GM21737 (cell line): Measurements from ENCODE around the gene EVA1B.

Experiments used
- ATAC-seq: cut with Tn5 transposase; IDR thresholded peaks from one replicate; pipeline ENCODE4 v1.9.1; 2021; ENCODE audit warnings: mild to moderate bottlenecking, moderate library complexity; ENCODE audit not compliant: unreplicated experiment

The EVA1B gene, protein sequence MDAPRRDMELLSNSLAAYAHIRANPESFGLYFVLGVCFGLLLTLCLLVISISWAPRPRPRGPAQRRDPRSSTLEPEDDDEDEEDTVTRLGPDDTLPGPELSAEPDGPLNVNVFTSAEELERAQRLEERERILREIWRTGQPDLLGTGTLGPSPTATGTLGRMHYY

DNA sequence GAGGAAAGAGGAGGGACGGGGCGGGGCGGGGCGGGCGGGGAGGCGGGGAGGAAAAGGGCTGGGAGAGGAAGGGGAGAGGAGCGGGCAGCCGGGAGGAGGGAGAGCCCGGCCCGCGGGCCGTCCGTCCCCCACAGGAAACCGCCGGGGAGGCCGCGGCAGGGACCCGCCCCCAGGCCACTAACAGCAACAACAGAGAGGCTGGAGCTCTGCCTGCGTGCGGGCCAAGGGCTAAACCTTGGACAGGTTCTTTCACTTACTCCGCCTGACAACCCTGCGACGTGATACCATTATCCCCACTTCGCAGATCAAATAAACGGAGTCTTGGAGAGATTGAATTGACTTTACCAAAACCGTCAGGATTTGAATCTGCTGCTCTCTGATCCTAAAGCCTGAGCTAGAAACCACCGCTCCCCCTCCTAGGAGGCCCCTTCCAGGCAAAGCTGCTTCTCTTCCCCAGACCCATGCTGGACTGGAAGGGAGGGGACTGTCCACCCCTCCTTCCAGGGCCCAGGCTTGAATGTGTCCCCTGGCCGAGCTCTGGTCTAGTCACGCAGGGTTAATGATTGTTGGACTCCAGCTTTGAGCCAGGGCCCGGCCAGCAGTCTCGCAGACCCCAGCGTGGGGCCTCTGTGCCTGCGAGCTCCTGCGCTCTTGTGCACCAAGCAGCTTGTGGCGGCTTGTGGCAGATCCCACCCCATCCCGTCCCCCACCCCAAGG, at the start of gene EVA1B:
TSS of gene EVA1B (minus strand) at position 10 of the 717 bp plus-strand sequence. CDS start 608 bp downstream, outside the sequence.
- ATAC-seq = no peak

DNA sequence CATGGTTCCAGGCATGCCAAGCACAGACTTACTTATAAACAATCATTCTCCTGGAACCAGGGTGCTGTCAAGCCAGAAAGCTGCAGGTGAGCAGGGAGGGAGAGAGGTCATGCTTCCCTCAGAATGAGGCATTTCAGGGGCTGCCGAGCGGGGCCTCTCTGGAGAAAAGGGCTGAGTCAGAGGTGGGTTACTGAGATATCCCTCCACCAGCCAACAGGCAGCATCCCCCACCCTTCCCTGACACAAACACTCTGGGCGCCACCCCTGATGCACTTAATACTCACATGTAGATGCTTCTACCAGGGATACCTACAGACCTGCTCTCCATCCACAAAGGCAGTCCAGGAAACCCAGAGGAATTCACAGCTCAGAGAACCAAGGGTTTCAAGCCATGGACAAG, 49.2 kb upstream of the EVA1B start:
- ATAC-seq = no peak

DNA sequence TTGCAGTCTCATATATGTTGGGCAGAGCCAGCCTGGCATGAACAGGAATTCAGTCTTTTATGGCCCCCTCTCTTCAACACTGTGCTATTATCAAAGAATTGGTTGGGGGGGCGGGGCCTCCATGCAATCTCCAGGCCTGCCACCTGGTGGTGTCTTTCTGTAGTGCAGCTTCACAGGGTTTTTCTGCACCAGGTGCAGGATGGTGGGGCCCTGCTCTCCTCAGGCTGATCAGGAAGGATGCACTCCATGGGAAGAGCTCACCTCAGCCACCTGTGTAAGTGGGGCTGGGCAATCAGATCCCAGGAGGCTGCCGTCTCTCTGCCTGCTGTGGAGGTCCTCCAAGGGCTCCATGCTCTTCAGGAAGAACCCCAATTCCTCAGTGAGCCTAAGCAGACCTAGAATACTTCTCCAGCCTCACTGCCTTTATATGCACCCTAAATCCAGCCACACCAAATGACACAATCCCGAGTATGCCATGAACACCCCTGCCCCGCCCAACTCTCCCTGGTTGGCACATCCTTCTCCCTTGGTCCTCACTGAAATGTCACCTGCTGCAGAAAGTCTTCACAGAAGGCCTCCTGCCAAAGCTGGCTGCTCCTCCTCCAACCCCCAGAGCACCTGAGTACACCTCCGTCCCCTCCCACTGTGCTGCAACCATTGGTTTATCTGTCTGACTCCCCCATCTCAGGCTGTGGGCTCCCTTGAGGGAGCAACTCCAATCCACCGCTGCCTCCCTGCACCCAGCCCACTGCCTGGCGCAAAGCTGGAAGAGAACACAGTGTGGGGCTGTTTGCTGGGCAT, 45.8 kb upstream of the EVA1B start:
- no peak for ATAC-seq

DNA sequence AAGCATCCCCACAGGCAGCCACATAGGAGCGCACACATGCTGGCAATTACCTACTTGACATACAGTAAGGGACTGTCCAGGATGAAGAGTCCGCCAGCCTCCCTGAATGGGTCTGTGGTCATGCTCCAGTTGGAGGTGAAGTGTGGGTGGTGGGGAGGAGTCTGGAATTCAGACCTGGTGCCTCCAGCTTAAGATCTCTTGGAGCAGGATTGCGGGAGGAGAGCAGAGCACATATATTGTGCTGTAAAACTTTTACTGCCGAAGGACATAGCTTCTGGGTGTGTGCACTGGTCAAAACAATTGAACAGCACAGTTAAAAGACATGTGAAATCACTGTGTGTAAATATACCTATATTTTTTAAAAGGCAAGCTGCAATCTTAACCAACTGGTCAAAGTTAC, 44.4 kb upstream of the EVA1B start:
- no peak for ATAC-seq

DNA sequence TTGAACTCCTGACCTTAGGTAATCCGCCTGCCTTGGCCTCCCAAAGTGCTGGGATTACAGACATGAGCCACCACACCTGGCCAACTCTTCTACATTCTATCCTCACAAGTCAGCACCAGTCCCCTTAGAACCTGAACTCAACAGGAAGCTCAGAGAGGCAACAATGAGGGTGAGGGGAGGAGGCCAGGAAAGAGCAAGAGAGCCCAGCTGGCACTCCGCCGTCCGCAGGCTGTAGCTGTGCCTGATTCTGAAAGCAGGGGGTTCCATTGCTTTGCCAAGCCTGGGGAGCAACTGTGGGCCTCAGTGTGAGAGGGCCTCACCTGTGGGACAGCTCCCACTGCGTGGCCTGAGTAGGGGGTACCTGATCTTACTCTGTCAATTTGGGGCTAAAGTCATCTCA, 43.6 kb upstream of the EVA1B start:
- ATAC-seq = no peak

DNA sequence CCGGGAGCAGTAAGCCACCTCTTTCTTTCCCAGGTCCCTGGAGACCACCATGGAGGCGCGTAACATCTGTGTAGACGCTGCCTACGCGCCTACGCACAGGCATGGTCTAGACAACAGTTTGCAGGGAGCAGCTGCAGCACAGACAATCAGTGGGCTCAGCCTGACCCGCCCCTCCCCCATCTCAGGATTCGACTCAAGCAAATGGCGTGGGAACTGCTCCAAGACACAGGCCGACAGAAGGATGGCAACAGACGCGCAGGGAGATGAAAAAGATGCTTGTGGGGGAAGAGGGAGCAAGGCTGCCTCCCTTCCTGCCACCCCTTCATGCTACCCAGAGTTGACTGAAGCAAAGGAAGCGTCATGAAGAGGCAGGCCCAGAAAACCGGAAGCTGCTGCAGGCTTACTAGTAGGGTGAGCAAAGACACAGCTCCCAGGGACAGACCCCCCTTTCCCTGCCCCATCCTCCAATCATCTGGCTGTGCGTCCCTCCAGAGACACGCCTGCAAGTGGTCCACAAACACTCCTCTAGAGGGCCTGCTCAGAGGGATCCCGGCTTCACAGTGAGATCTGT, 42.7 kb upstream of the EVA1B start:
- ATAC-seq = no peak

DNA sequence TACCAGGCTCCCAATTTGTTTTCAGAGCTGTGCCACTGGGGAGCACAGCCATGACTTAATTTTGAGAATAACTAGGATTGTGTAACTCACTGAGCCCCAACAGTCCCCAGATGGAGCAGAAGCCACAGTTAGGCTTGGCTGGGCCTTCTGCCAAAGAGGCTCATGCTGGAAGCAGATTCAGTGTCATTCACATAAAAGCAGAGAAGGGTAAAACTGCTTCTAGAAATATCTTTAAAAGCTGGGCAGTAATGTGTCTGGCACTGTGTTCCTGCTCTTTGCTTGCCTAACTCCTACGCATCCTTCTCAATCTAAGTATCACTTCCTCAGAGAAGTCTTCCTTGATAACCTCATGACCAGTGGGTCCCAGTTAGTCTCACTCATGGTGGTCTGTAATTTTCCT, 41.9 kb upstream of the EVA1B start:
- ATAC-seq = no peak

DNA sequence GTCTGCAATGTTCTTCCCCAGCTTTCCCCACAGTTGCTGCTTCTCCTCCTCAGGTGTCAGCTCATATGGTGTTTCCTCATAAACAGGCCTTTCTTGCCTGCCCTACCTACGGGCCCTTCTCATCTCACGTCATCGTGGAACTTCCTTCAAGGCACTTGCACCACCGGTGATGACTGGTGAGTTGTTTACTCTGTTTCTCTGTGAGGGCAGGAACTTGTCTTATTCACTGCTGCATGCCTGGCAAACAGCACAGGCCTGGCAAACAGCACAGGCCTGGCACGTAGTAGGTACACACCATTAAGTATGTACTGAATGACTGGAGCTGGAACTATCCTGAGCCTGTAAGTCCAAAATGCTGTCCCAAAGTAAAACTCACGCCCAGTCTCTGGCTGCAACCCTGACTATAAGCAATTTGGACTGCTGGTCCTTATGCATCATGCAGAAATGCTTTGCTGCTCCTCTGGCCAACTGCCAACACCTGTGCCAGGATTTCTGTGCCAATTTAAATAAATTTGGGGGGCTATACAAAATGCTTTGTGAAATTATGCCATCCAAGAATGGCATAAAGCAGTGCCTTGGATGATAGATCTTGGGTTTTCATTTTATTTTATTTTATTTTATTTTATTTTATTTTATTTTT, 36.6 kb upstream of the EVA1B start:
- no peak for ATAC-seq

DNA sequence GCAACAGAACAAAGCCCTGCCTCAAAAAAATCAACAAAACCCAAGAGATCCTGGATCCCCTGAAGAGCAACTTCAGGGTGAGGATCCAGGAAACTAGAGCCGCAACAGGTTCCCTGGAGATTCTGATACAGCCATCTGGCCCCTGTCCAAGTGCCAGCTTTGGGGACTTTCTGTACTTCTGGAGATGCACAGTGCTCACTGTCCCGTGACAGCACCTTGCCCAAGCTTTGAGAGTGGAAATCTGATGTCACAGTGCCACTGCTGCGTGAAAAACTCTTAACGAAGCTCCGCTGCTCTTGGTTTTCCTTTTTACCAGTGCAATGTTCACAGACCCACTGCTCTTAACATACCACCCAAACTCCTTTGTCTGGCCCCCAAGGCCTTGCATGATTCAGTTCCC, 35.9 kb upstream of the EVA1B start:
- ATAC-seq = no peak

DNA sequence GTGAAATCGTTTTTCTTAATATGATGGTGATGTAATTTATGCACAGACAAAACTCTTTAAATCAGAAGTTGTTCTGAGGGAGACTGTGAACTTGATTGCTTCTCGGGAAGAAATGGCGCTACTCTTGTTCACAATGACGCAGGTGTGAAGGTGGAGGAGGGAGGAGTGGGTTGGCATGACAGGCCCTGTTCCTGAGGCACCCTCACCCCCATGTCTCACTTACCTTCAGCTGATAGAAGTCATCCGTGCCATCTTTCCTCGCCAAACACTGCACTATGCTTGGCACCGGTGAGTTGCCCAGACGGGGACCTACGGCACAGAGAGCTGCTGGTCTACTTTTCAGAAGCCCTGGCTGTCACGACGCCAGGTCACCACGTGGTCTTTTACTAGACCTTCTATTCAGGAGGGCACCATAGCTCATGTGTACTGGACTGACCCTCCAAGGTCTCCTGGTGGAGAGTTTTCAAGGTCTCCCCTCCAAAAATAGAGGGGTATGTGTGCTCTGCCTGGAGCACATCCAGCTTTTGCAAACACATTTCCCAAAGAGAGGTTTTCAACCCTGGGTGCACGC, 35.2 kb upstream of the EVA1B start:
- no peak for ATAC-seq

DNA sequence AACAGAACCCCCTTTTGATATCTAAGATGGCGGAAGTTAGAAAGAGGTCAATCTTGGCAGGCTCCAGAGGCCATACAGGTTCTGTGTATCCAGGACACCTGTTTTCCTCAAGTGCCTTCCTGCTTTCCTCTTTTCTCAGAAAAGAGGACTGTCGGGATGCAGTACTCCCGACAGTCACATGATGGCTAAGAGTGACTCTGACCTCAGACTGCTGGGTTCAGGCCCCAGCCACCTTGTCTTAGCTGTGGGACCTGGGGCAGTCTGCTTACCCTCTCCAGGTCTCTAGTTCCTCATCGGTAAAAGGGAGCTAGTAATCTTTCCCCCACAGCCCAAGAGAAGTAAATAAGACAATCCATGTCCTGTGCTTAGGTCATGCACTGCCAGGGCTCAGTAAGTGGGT, 32.4 kb upstream of the EVA1B start:
- ATAC-seq = no peak

DNA sequence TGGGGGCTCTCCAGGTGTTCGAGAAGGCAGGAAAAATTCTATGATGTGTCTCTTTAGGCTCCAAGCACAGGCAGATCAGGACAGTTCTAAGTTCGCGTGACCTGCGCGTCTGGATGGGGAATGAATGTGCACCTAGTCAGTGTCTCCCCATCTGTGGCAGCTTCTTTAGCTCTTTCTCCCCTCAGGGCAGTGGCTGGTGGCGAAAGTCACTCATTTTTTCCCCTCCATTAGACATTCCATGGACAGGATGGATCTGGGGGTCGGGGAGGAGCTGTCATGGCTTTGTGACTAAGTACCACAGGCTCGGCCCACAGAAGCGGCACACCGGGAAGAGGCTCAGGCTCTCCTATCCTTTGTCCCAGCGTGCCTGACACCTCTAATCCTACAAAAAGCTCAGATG, 31.0 kb upstream of the EVA1B start:
- ATAC-seq = no peak

DNA sequence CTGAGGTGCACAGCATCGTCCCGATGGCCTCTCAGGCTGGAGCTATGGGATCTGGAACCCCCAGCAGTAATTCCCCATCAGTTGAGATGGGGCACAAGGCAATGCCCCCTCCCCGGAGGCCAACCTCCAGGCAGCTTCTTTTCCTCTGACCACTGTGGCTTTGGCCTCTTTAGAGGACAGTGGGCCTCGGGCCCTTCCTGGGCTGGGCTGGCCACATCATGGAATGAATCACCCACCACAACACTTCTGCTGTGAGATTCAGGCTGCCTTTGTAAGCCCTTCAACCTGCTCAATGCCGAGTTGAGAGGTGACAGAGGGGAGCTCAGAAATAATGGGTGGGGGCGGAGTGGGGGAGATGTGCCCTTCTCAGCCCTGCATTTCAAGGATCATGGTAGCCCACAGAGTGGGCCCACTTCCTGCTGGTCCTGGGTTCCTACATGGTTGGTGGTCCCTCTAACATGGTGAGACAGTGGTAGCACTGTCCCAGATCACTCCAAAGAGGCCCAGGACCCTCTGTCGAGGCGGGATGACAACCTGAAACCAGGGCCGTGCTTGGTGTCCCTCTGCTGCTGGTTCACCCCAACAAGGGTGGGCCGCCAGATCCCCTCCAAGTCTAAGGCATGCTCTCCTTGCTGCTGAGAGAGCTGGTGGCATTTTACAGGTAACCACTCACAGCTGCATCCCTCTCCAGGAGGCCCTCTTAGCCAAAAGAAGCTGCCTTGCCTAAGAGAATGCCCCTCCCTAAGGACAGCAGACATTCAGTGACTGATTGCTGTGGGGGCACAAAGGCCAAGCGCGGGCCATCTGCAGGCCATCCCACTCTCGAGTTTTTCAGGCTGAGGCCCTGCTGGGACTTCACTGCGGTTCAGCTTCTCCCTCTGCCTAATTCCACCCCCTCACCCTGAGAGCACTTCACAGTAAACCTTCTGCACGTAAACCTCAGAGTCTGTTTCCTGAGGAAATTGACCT, 29.7 kb upstream of the EVA1B start:
- ATAC-seq = no peak

DNA sequence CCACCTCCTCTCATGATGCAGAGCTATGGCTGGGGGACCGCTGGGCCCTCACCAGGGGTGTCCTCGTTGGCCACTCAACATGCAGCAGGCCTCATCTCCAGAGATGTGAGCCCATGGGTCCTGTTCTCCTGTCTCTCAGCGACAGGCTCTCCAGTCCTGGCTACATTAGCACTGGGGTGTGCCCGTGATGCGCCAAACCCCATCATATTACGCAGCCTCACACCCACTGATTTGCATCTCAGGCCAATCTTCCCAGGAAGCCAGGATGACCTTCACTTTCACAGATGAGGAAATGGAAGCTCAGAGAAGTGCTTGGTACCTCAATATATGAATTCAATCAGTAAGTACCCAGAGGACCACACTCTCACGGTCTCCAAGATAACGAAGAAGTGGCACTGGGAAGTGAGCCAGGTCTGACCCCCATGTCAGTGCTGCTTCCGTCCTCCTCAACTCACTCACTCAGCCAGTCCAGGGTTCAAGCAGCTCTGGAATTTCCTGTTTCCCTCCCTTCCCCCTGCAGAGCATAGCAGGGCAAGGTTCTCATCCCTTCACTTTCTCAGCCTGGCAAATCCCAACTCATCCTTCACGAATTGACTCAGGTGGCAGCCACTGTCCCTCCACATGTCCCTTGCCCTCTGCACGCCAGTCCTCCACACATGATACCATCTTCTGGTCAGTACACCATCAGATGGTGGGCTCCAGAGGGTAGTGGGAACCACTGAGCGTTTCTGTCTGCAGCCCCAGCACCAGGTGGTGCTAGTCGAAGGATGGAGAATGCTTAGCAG, 28.9 kb upstream of the EVA1B start:
- no peak for ATAC-seq

DNA sequence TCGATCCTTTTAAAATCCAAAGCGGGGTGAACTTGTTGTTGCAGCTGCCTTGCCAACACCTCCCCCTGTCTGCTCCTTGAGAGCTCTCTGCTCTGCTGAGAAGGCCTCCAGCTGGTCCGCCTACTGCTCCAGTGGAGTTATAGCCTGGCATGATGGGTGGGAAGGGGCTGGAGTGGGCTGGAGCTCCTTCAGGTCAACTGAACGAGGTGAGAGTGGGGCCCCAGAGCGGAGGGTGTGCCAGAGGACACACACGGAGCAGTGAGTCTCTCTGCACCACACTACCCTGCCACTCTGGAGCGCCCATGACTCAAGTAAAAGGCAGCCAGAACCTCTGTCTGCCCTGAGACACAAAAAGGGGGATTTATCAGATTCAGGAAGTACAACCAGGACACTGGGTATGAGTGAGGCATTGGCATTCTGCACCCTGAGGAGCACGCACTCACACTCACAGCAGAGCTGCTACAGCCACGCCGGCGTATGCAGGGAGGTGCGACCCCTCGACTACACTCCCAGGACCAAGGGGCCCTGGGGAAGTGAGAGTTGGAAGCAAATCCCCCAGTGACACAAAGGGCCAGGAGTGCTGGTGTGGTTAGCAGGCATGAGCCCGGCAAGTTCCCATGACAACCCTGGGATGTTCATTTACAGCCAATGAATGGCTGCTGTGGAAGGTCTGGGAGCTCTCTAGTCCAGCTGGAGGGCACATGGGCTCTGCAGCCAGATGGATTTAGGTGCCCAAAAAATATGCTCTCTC, 28.0 kb upstream of the EVA1B start:
- no peak for ATAC-seq

DNA sequence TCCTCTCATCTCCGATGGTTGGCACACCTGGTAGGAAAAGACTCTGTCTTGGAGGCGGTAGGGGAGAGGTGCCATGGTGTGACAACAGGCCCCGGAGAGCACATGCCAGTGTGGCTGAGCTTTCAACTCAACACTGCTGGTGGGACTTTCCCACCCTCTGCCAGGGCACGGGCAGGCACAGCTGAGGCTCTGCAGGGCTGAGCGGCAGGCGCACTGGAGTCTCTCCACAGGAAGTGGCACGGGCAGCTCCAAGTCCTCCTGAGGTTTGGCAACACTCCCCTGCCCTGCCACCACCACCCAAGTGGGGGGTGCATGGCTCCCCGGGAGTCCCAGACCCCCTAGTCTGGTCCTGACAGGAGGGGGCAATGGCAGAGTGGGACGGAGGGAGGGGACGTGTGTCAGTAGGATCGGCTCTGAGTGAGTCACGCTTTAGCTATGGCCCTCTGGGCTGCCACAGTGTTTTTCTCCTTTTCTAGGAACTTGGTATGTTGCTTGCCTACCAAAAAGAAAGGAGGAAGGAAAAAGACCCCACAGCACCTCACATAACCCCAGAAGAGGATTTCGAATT, 27.3 kb upstream of the EVA1B start:
- no peak for ATAC-seq

DNA sequence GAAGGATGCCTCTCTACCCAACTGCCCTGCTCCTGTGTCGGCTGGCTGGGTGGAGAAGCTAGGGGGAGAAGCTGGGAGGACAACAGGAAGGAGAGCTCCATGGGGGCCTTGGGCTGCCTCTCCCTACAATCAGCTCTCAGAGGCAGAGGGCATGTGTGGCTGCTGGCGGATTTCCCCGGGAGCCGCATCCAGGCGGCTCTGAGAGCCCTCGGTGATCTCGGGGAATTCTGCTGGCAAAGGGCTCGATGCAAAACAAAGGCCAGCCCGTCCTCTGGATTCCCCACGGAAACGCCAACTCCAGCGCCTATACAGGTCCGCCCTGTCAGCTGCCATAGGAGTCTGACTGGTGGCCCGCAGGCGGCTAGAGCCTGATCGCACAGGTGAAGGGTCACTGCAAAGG, 26.4 kb upstream of the EVA1B start:
- no peak for ATAC-seq

DNA sequence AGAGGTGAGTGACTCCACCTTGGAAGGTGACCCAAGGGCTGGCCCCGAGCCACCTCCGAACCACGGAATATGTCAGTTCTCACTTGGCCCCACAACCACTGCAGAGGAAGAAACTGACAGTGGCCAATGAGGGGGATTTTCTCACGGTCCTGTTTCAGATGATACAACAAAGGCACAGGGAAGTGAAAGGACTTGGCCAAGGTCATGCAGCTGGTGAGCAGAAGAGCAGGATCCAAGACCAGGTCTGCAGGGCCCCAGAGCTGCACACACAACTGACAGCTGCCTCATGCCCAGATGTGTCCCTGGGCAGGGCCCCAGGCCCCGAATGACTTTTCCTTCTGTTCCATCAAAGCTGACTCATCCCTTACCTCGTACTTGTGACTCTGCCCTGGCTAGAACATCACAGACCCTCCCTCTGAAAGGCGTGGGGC, 25.8 kb upstream of the EVA1B start:
- peak; percentile 63 for ATAC-seq
